Hepatic stellate cell (primary cell): ENCODE data around the gene NDUFB7.
"Not testable (repeated sequence)": the region's sequence is repeated elsewhere in the genome, so short reads cannot be mapped to it uniquely, and the experiment has no call there.

Source experiments
- DNase-seq: peaks from one replicate; pipeline ENCODE4 v3.0.0; 2011; ENCODE audit warnings: low spot score

The NDUFB7 gene

GRCh38 chr19:14553042-14553938 lies 18.6 kb downstream of the NDUFB7 start:
- DNase-seq, result no peak

GRCh38 chr19:14552006-14552360 lies 19.9 kb downstream of the NDUFB7 start:
- DNase-seq, result not testable (repeated sequence)

- peak; percentile 41 for DNase-seq
Measured at GRCh38 chr19:14551134-14552005, 20.5 kb downstream of the NDUFB7 start.

- DNase-seq, result no peak
Measured at GRCh38 chr19:14550201-14550754, 21.6 kb downstream of the NDUFB7 start.

GRCh38 chr19:14545716-14546082 lies 26.2 kb downstream of the NDUFB7 start:
- no peak for DNase-seq

GRCh38 chr19:14544977-14545715 lies 26.7 kb downstream of the NDUFB7 start:
- no peak for DNase-seq

GRCh38 chr19:14544047-14544446 lies 27.8 kb downstream of the NDUFB7 start:
- no peak for DNase-seq

- no peak for DNase-seq
Measured at GRCh38 chr19:14542711-14543328, 29.0 kb downstream of the NDUFB7 start.

- DNase-seq, result not testable (repeated sequence)
Measured at GRCh38 chr19:14541979-14542378, 29.9 kb downstream of the NDUFB7 start.

- DNase-seq, result no peak
Measured at GRCh38 chr19:14540741-14541525, 30.9 kb downstream of the NDUFB7 start.

GRCh38 chr19:14536926-14537692 lies 34.8 kb downstream of the NDUFB7 start:
- peak; percentile 63 for DNase-seq

GRCh38 chr19:14533450-14533849 lies 38.4 kb downstream of the NDUFB7 start:
- DNase-seq, result no peak

GRCh38 chr19:14530506-14530905 lies 41.4 kb downstream of the NDUFB7 start:
- DNase-seq, result no peak

- DNase-seq, result no peak
Measured at GRCh38 chr19:14530005-14530348, 41.9 kb downstream of the NDUFB7 start.

GRCh38 chr19:14529254-14530004 lies 42.4 kb downstream of the NDUFB7 start, which contains the start of gene TECR:
Gene TECR (plus strand): TSS chr19:14529594. CDS start chr19:14529697, 103 bp downstream.
- peak; percentile 98 for DNase-seq

- no peak for DNase-seq
Measured at GRCh38 chr19:14528419-14529253, 43.2 kb downstream of the NDUFB7 start.

GRCh38 chr19:14526423-14526822 lies 45.4 kb downstream of the NDUFB7 start:
- no peak for DNase-seq

GRCh38 chr19:14525729-14526128 lies 46.1 kb downstream of the NDUFB7 start:
- DNase-seq, result no peak
